A549 (cell line): ENCODE results near the gene MAP3K5. TPM values are rescaled to one million over a fixed set of nuclear protein-coding genes. Genes with fewer than 3 reads are reported as not detected.
"Not testable (repeated sequence)": the region's sequence is repeated elsewhere in the genome, so short reads cannot be mapped to it uniquely, and the experiment has no call there.

Source experiments
- ATAC-seq, 2 experiments: fragments of 200-7000 bp in 1 of 2; fragments of >200 bp in 1 of 2; cut with Nextera tagmentation in 1 of 2; cut with Tn5 transposase in 1 of 2; 3 replicates each; pipeline versions ENCODE4 v1.8.0 to v1.9.1; 2018 to 2020; ENCODE audit warnings: mild to moderate bottlenecking in 1 of 2, moderate library complexity in 1 of 2
- CTCF ChIA-PET: fragments of 300-600 bp; sonication (Branson Sonifier 250); formaldehyde crosslinking; extraction: SDS; loops from one replicate; lab custom pipeline; 2021; ENCODE audit warnings: antibody characterized with exemption, inconsistent platforms; lab: Yijun Ruan, JAX
- POLR2A ChIA-PET: fragments of 350-600 bp; formaldehyde crosslinking; extraction: SDS; loops from one replicate; lab custom pipeline; 2021; ENCODE audit warnings: antibody characterized with exemption, inconsistent platforms; lab: Yijun Ruan, JAX
- DNase-seq, 2 experiments: peaks; one replicate each; pipeline versions ENCODE4 v3.0.0 to v3.0.0-alpha.2; 2011 to 2016; ENCODE audit warnings: low read depth in 1 of 2, low spot score in 1 of 2
- FAIRE-seq: peaks from 2 replicates; lab custom pipeline; 2011; peaks lifted over from hg19 to GRCh38; lab: Jason Lieb, UNC
- H3K27ac ChIP-seq, 2 experiments: fragments of >200 bp; sonication (Bioruptor Twin); formaldehyde crosslinking; 3 replicates each; pipeline ENCODE4 v1.5.1; 2016 to 2017
- H3K4me1 ChIP-seq: fragments of >200 bp; sonication (Bioruptor Twin); formaldehyde crosslinking; 3 replicates; pipeline ENCODE4 v1.6.1; 2016
- H3K4me2 ChIP-seq: fragments of >200 bp; sonication (Bioruptor Twin); formaldehyde crosslinking; 3 replicates; pipeline ENCODE4 v1.6.1; 2016
- H3K4me3 ChIP-seq: fragments of >200 bp; sonication (Bioruptor Twin); formaldehyde crosslinking; 3 replicates; pipeline ENCODE4 v1.5.1; 2016
- H3K9me3 ChIP-seq: fragments of >200 bp; sonication (Bioruptor Twin); formaldehyde crosslinking; 3 replicates; pipeline ENCODE4 v1.6.1; 2016
- ATOH8 ChIP-seq: fragments of 250-450 bp; sonication (Bioruptor Pico); IDR thresholded peaks from 2 replicates; pipeline ENCODE4 v1.5.0; 2020; ENCODE audit warnings: low read depth, mild to moderate bottlenecking, moderate library complexity
- BCL3 ChIP-seq: fragments of >200 bp; sonication (Bioruptor Twin); formaldehyde crosslinking; IDR thresholded peaks from 3 replicates; pipeline ENCODE4 v1.6.1; 2016
- CBX2 ChIP-seq: fragments of 200-600 bp; sonication (generic); IDR thresholded peaks from 2 replicates; pipeline ENCODE4 v1.6.1; 2016; ENCODE audit warnings: low read depth, mild to moderate bottlenecking, borderline replicate concordance
- CBX8 ChIP-seq: fragments of 200-600 bp; sonication (generic); IDR thresholded peaks from 2 replicates; pipeline ENCODE4 v1.6.1; 2016
- CEBPB ChIP-seq, 2 experiments: fragments of >200 bp in 1 of 2; sonication (Bioruptor Twin) in 1 of 2; formaldehyde crosslinking in 1 of 2; IDR thresholded peaks; 2 replicates each; pipeline ENCODE4 v1.6.1; 2012 to 2016
- CHD2 ChIP-seq: fragments of 150-350 bp; IDR thresholded peaks from 2 replicates; pipeline ENCODE4 v1.6.1; 2014; ENCODE audit warnings: low read length; ENCODE audit not compliant: partially characterized antibody
- CHD4 ChIP-seq: fragments of 200-600 bp; sonication (generic); IDR thresholded peaks from 2 replicates; pipeline ENCODE4 v1.6.1; 2016; ENCODE audit warnings: antibody characterized with exemption, mild to moderate bottlenecking, borderline replicate concordance
- E2F6 ChIP-seq: IDR thresholded peaks from 2 replicates; pipeline ENCODE4 v1.6.1; 2012; ENCODE audit warnings: low read depth, borderline replicate concordance
- EHMT2 ChIP-seq: fragments of 200-600 bp; sonication (generic); IDR thresholded peaks from 2 replicates; pipeline ENCODE4 v1.6.1; 2016; ENCODE audit warnings: antibody characterized with exemption, low read depth, mild to moderate bottlenecking, moderate library complexity
- HEYL ChIP-seq: fragments of 250-450 bp; sonication (Bioruptor Pico); IDR thresholded peaks from 2 replicates; pipeline ENCODE4 v1.8.0; 2021; ENCODE audit warnings: mild to moderate bottlenecking, moderate library complexity
- HMGXB4 ChIP-seq: fragments of 250-450 bp; sonication (Bioruptor Pico); IDR thresholded peaks from 2 replicates; pipeline ENCODE4 v1.5.0; 2021; ENCODE audit warnings: mild to moderate bottlenecking, moderate library complexity, borderline replicate concordance
- HOXB13 ChIP-seq: fragments of 250-450 bp; sonication (Bioruptor Pico); IDR thresholded peaks from 2 replicates; pipeline ENCODE4 v1.5.0; 2020; ENCODE audit warnings: low read depth, mild to moderate bottlenecking, moderate library complexity
- HOXB5 ChIP-seq: fragments of 250-450 bp; sonication (Bioruptor Pico); IDR thresholded peaks from 2 replicates; pipeline ENCODE4 v1.5.0; 2020; ENCODE audit warnings: mild to moderate bottlenecking, moderate library complexity
- JUNB ChIP-seq: fragments of >200 bp; sonication (Bioruptor Twin); formaldehyde crosslinking; IDR thresholded peaks from 2 replicates; pipeline ENCODE4 v1.6.1; 2016
- KDM1A ChIP-seq: fragments of 200-600 bp; sonication (generic); IDR thresholded peaks from 2 replicates; pipeline ENCODE4 v1.6.1; 2016; ENCODE audit warnings: low read depth, mild to moderate bottlenecking
- MAX ChIP-seq: IDR thresholded peaks from 2 replicates; pipeline ENCODE4 v1.6.1; 2012
- NR3C1 ChIP-seq: fragments of >200 bp; sonication (Bioruptor Twin); formaldehyde crosslinking; IDR thresholded peaks from 3 replicates; pipeline ENCODE4 v1.6.1; 2017
- PBX3 ChIP-seq: IDR thresholded peaks from 2 replicates; pipeline ENCODE4 v1.6.1; 2012
- POLR2AphosphoS2 ChIP-seq: conservative IDR thresholded peaks from 2 replicates; pipeline ENCODE4 v1.6.1; 2012; ENCODE audit warnings: low read length, improper control_type of control experiment, inconsistent platforms
- RCOR1 ChIP-seq: fragments of 150-350 bp; IDR thresholded peaks from 2 replicates; pipeline ENCODE4 v1.6.1; 2014; ENCODE audit warnings: antibody characterized with exemption, low read length, low read depth
- RFX5 ChIP-seq: fragments of 450-650 bp; IDR thresholded peaks from 2 replicates; pipeline ENCODE4 v1.7.1; 2014; ENCODE audit warnings: antibody characterized with exemption, mild to moderate bottlenecking, moderate library complexity
- TFCP2L1 ChIP-seq: fragments of 250-450 bp; sonication (Bioruptor Pico); IDR thresholded peaks from 2 replicates; pipeline ENCODE4 v1.5.0; 2021; ENCODE audit warnings: mild to moderate bottlenecking
- ZFP36 ChIP-seq: fragments of 450-650 bp; IDR thresholded peaks from 2 replicates; pipeline ENCODE4 v1.6.1; 2014; ENCODE audit warnings: borderline replicate concordance; ENCODE audit not compliant: partially characterized antibody
- ZNF302 ChIP-seq: fragments of 250-450 bp; sonication (Bioruptor Pico); IDR thresholded peaks from 2 replicates; pipeline ENCODE4 v1.9.0; 2021; ENCODE audit warnings: inconsistent platforms, mild to moderate bottlenecking, moderate library complexity
- ZSCAN20 ChIP-seq: fragments of 250-450 bp; sonication (Bioruptor Pico); IDR thresholded peaks from 2 replicates; pipeline ENCODE4 v1.8.0; 2022; ENCODE audit warnings: mild to moderate bottlenecking, moderate library complexity
- WGBS: methylation state at CpG from one replicate; pipeline ENCODE4 v1.1.6; 2017; ENCODE audit errors: missing lambda C conversion rate; 5-methylcytosine and 5-hydroxymethylcytosine counted together
- polyA plus RNA-seq, 4 experiments: library from polyadenylated mRNA; depleted of rRNA in 3 of 4; stranded (reverse); fragments of >200 nt; fragmentation: RNase III in 1 of 4; extraction: RNeasy Plus Mini Kit Qiagen cat#74134 plus additional on column Dnase treatment in 1 of 4; gene quantifications; 2 replicates in 3 of 4; 3 replicates in 1 of 4; pipeline ENCODE4 v1.2.3, GENCODE V29; 2011 to 2017

The MAP3K5 gene
- polyA plus RNA-seq, 2 of the 4 experiments (the other 2 are of a cell fraction), result 2.1 to 4.1 TPM

GRCh38 chr6:136696238-136696637, 96.0 kb downstream of the MAP3K5 start:
- CTCF ChIA-PET, result no interaction called here
- no peak overlapping the region for H3K4me3 ChIP-seq
- POLR2A ChIA-PET, result no interaction called here
- no peaks in the 10 kb centered on the region for H3K9me3 ChIP-seq
- TF ChIP-seq BCL3 (no peak), MAX (no peak), ZFP36 (no peak), NR3C1 (no peak), PBX3 (no peak), HEYL (no peak), HMGXB4 (CRISPR knock-in tag) (no peak), CBX8 (no peak), TFCP2L1 (no peak), RFX5 (no peak), POLR2AphosphoS2 (no peak), E2F6 (no peak), CEBPB (IDR thresholded peaks at IDR 0.05) (no peak), CHD2 (no peak)
- TF ChIP-seq, all 56 proteins: peak for 0
- Histone ChIP-seq H3K4me2 (no peak overlapping the region), H3K27ac (no peak overlapping the region), H3K4me1 (no peaks in the 10 kb centered on the region)
- no peak for ATAC-seq
- no peak for FAIRE-seq
- DNase-seq, result no peak
- 86% methylated on average over 2 of the region's 2 CpGs for WGBS

- ChIA-PET CTCF (no interaction called here), POLR2A (no interaction called here)
- H3K4me2 ChIP-seq, result no peak overlapping the region
- ATAC-seq, result no peak
- WGBS, result 89% methylated on average over 2 of the region's 2 CpGs
- no peak for DNase-seq
- FAIRE-seq, result no peak
- H3K9me3 ChIP-seq, result no peaks in the 10 kb centered on the region
- TF ChIP-seq POLR2AphosphoS2, result no peak
- TF ChIP-seq, all 56 proteins: peak for 0
- H3K27ac ChIP-seq, result no peak overlapping the region
- no peaks in the 10 kb centered on the region for H3K4me1 ChIP-seq
- no peak overlapping the region for H3K4me3 ChIP-seq
Measured at GRCh38 chr6:136695412-136695811, 96.9 kb downstream of the MAP3K5 start.

- DNase-seq, result no peak
- Histone ChIP-seq H3K4me3 (no peak overlapping the region), H3K27ac (no peak overlapping the region), H3K9me3 (no peaks in the 10 kb centered on the region), H3K4me2 (no peak overlapping the region), H3K4me1 (no peaks in the 10 kb centered on the region)
- no peak for ATAC-seq
- TF ChIP-seq KDM1A, result no peak
- TF ChIP-seq TFCP2L1, result no peak
- no peak for TF ChIP-seq CBX8
- TF ChIP-seq JUNB, result no peak
- no peak for TF ChIP-seq EHMT2
- no peak for TF ChIP-seq HMGXB4 (CRISPR knock-in tag)
- no peak for TF ChIP-seq ZNF302 (CRISPR knock-in tag)
- no peak for TF ChIP-seq RCOR1
- TF ChIP-seq HOXB13 (CRISPR knock-in tag), result no peak
- no peak for TF ChIP-seq CHD4
- TF ChIP-seq POLR2AphosphoS2, result no peak
- TF ChIP-seq ATOH8 (CRISPR knock-in tag), result no peak
- no peak for TF ChIP-seq CBX2
- no peak for TF ChIP-seq ZSCAN20 (CRISPR knock-in tag)
- no peak for TF ChIP-seq HOXB5 (CRISPR knock-in tag)
- FAIRE-seq, result no peak
- ChIA-PET CTCF (interaction anchor here (1.2 kb wide), 1 partner anchor 49 kb away, joined by 3 read pairs; no protein-coding TSS in a partner anchor), POLR2A (no interaction called here)
Measured at GRCh38 chr6:136693090-136693489, 99.2 kb downstream of the MAP3K5 start.

- H3K9me3 ChIP-seq, H3K27ac ChIP-seq, H3K4me3 ChIP-seq, FAIRE-seq, H3K4me2 ChIP-seq, DNase-seq, H3K4me1 ChIP-seq, ATAC-seq, POLR2A ChIA-PET: not testable (repeated sequence)
- 87% methylated on average over 1 of the region's 1 CpG for whole genome bisulfite sequencing
- CTCF ChIA-PET, result interaction anchor here (0.8 kb wide), 1 partner anchor 43 kb away, joined by 3 read pairs; no protein-coding TSS in a partner anchor
Measured at GRCh38 chr6:136687894-136688293, 104.4 kb downstream of the MAP3K5 start.
